Measurements from ENCODE around the gene RXRG. TPM values are rescaled to one million over a fixed set of nuclear protein-coding genes. Genes with fewer than 3 reads are reported as not detected.

The RXRG gene
- total and polyA plus RNA-seq, 2 donors (not counting 1 experiment from before 2014, with no cell fraction given) = not detected

GRCh38 chr1:165414620-165415019 lies 30.3 kb downstream of the RXRG start:
- Histone ChIP-seq H3K27ac (ENCODE audit: low read length in 2 of 2) (no peak overlapping the region), H3K4me1 (ENCODE audit: control insufficient read depth in 2 of 2, insufficient read depth in 2 of 2, low read length in 2 of 2) (no peaks in the 10 kb centered on the region), H4K20me1 (ENCODE audit: control insufficient read depth, insufficient read depth, low read length, poor library complexity, severe bottlenecking) (no peaks in the 10 kb centered on the region), H3K9ac (ENCODE audit: low read length) (no peak overlapping the region), H3K27me3 (replicated peaks in 1 of 4; ENCODE audit: control extremely low read depth in 1 of 4, control insufficient read depth in 3 of 4, insufficient read depth in 4 of 4, low read length in 3 of 4) (peaks cover 0 to 23% (median 14%) of the 10 kb centered on the region in 4 experiments), H3K9me3 (ENCODE audit: control extremely low read depth in 1 of 3, control insufficient read depth in 2 of 3, insufficient read depth in 1 of 3, low read length in 2 of 3) (no peaks in the 10 kb centered on the region), H3K4me3 (ENCODE audit: control extremely low read depth in 1 of 5, extremely low read depth in 1 of 5, insufficient read depth in 1 of 5, low read depth in 2 of 5, low read length in 4 of 5) (no peak overlapping the region), H3K4me2 (replicated peaks; ENCODE audit: low read depth, low read length, poor library complexity, severe bottlenecking) (no peak overlapping the region), H3K36me3 (replicated peaks in 1 of 2; ENCODE audit: control extremely low read depth in 1 of 2, control insufficient read depth in 1 of 2, extremely low read depth in 1 of 2, insufficient read depth in 2 of 2, low read length in 1 of 2) (no peaks in the 10 kb centered on the region), H3K79me2 (ENCODE audit: control insufficient read depth, insufficient read depth, low read length) (no peaks in the 10 kb centered on the region), H2AFZ (ENCODE audit: insufficient read depth, low read depth, low read length, poor library complexity, severe bottlenecking) (no peak overlapping the region)
- ATAC-seq (ENCODE audit: low read depth) (no peak), DNase-seq (no peak)
- no peaks in the 10 kb centered on the region for H3K9me3 Mint-ChIP-seq (ENCODE audit: insufficient read depth)
- no CpG with 5 or more reads among the region's 3 CpGs for WGBS (ENCODE audit: insufficient coverage)
- no peak overlapping the region for H3K4me3 Mint-ChIP-seq
- H3K4me1 Mint-ChIP-seq = no peaks in the 10 kb centered on the region
- H3K27ac Mint-ChIP-seq = no peak overlapping the region
- intact Hi-C loops (cut with micrococcal nuclease) = no loop called here
- POLR2A ChIA-PET = no interaction called here
- H3K27me3 Mint-ChIP-seq = peaks cover 56% of the 10 kb centered on the region
- no peak for TF ChIP-seq CTCF (IDR thresholded peaks at IDR 0.05)
- no peak for TF ChIP-seq EZH2 (IDR thresholded peaks at IDR 0.05; ENCODE audit: borderline replicate concordance, insufficient read depth, low read depth, low read length, poor library complexity, severe bottlenecking)
- CTCF ChIA-PET = interaction anchor here (1.2 kb wide), 1 partner anchor 23 kb away, joined by 3 read pairs; no protein-coding TSS in a partner anchor

GRCh38 chr1:165411396-165411795 lies 33.5 kb downstream of the RXRG start:
- CTCF ChIA-PET = interaction anchor here (1.3 kb wide), 1 partner anchor 19 kb away, joined by 4 read pairs; no protein-coding TSS in a partner anchor

More at GRCh38 chr1:165411396-165411795, 33.5 kb downstream of the RXRG start:
- no peak overlapping the region for H3K4me3 ChIP-seq (ENCODE audit: control extremely low read depth in 1 of 5, extremely low read depth in 1 of 5, insufficient read depth in 1 of 5, low read depth in 2 of 5, low read length in 4 of 5)
- peaks cover 0 to 33% (median 19%) of the 10 kb centered on the region in 4 experiments for H3K27me3 ChIP-seq (replicated peaks in 1 of 4; ENCODE audit: control extremely low read depth in 1 of 4, control insufficient read depth in 3 of 4, insufficient read depth in 4 of 4, low read length in 3 of 4)
- no peak overlapping the region for H3K27ac Mint-ChIP-seq
- whole genome bisulfite sequencing (ENCODE audit: insufficient coverage) = 100% methylated on average over 2 of the region's 2 CpGs
- H3K4me2 ChIP-seq (replicated peaks; ENCODE audit: low read depth, low read length, poor library complexity, severe bottlenecking) = no peak overlapping the region
- no peak overlapping the region for H3K9ac ChIP-seq (ENCODE audit: low read length)
- ATAC-seq (ENCODE audit: low read depth) (no peak), DNase-seq (no peak)
- intact Hi-C loops (cut with micrococcal nuclease) = no loop called here
- H3K27ac ChIP-seq (ENCODE audit: low read length in 2 of 2) = no peak overlapping the region
- H3K9me3 Mint-ChIP-seq (ENCODE audit: insufficient read depth) = no peaks in the 10 kb centered on the region
- H3K9me3 ChIP-seq (ENCODE audit: control extremely low read depth in 1 of 3, control insufficient read depth in 2 of 3, insufficient read depth in 1 of 3, low read length in 2 of 3) = no peaks in the 10 kb centered on the region
- H4K20me1 ChIP-seq (ENCODE audit: control insufficient read depth, insufficient read depth, low read length, poor library complexity, severe bottlenecking) = no peaks in the 10 kb centered on the region
- H3K27me3 Mint-ChIP-seq = peaks cover 62% of the 10 kb centered on the region
- no peak overlapping the region for H2AFZ ChIP-seq (ENCODE audit: insufficient read depth, low read depth, low read length, poor library complexity, severe bottlenecking)
- no peaks in the 10 kb centered on the region for H3K4me1 Mint-ChIP-seq
- H3K4me3 Mint-ChIP-seq = no peak overlapping the region
- H3K4me1 ChIP-seq (ENCODE audit: control insufficient read depth in 2 of 2, insufficient read depth in 2 of 2, low read length in 2 of 2) = no peaks in the 10 kb centered on the region
- H3K36me3 ChIP-seq (replicated peaks in 1 of 2; ENCODE audit: control extremely low read depth in 1 of 2, control insufficient read depth in 1 of 2, extremely low read depth in 1 of 2, insufficient read depth in 2 of 2, low read length in 1 of 2) = no peaks in the 10 kb centered on the region
- POLR2A ChIA-PET = no interaction called here
- no peaks in the 10 kb centered on the region for H3K79me2 ChIP-seq (ENCODE audit: control insufficient read depth, insufficient read depth, low read length)
- no peak for TF ChIP-seq CTCF (IDR thresholded peaks at IDR 0.05)
- TF ChIP-seq EZH2 (IDR thresholded peaks at IDR 0.05; ENCODE audit: borderline replicate concordance, insufficient read depth, low read depth, low read length, poor library complexity, severe bottlenecking) = no peak

Measured in B cell (primary cell).